ENCODE measurements around the gene C17orf107. TPM values are rescaled to one million over a fixed set of nuclear protein-coding genes. Genes with fewer than 3 reads are reported as not detected.

Gene C17orf107
- total RNA-seq, 1 donor: 4.0 TPM

DNA sequence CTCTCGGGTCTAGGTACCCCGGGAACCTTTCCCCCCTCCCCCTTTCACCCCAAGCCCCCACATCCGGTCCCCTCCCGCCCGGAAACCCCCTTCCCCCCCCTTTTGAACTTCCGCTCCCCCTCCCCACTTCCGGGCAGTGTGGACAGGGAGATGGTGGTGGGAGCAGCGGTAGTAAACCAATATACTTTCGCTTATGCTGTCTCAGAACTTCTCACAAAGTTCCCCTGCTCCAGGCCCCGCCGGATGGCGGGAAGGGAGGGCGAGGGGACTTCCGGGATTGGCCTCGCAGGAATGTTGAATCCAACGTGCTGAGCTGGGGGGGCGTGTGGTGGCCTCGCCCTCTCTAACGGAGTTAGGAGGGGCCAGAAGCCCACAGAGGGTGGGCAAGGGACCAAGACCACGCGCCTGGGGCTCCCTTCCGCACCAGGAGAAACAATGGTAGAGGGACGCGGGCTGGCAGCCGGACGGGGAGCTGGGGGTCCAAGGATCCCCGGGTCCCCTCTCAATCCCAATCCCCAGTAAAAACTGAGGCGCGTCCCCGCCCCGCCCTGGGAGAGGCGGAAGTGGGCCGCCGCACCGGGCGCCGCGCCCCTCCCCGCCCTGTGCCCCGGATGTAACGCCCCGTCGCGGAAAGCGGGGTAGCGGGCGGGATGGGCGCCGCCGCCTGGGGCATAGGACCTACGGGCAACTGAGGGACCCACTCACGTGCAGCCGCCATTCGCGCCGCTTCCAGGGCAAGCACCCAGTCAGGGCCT lies 48.3 kb downstream of the C17orf107 start:
- Histone ChIP-seq H3K79me2 (ENCODE audit: insufficient read depth, low read length) (peaks cover 57% of the 10 kb centered on the region), H2AFZ (ENCODE audit: low read length) (peak overlapping the region; percentile 15), H3K4me1 (ENCODE audit: insufficient read depth, low read length) (peaks cover 41% of the 10 kb centered on the region), H3K4me3 (ENCODE audit: insufficient read depth, low read length) (peak overlapping the region; percentile 96), H3K27ac (ENCODE audit: low read depth, low read length) (peak overlapping the region; percentile 83), H3K9me3 (ENCODE audit: low read depth, low read length) (no peaks in the 10 kb centered on the region), H4K20me1 (ENCODE audit: insufficient read depth, low read length) (peaks cover 52% of the 10 kb centered on the region), H3K36me3 (ENCODE audit: insufficient read depth, low read length) (peaks cover 42% of the 10 kb centered on the region), H3K27me3 (ENCODE audit: insufficient read depth, low read length) (no peaks in the 10 kb centered on the region), H3K4me2 (ENCODE audit: insufficient read depth, low read length) (peak overlapping the region; percentile 92)
- DNase-seq (ENCODE audit: insufficient read length, low spot score, missing footprints): peak; percentile 92
- TF ChIP-seq, protein P1, sequence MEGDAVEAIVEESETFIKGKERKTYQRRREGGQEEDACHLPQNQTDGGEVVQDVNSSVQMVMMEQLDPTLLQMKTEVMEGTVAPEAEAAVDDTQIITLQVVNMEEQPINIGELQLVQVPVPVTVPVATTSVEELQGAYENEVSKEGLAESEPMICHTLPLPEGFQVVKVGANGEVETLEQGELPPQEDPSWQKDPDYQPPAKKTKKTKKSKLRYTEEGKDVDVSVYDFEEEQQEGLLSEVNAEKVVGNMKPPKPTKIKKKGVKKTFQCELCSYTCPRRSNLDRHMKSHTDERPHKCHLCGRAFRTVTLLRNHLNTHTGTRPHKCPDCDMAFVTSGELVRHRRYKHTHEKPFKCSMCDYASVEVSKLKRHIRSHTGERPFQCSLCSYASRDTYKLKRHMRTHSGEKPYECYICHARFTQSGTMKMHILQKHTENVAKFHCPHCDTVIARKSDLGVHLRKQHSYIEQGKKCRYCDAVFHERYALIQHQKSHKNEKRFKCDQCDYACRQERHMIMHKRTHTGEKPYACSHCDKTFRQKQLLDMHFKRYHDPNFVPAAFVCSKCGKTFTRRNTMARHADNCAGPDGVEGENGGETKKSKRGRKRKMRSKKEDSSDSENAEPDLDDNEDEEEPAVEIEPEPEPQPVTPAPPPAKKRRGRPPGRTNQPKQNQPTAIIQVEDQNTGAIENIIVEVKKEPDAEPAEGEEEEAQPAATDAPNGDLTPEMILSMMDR (IDR thresholded peaks at IDR 0.05; ENCODE audit: extremely low read depth, low read depth, low read length): no peak

- H3K79me2 ChIP-seq (ENCODE audit: insufficient read depth, low read length): peaks cover 49% of the 10 kb centered on the region
- peak within 1 kb of the TSS; percentile 85 for H2AFZ ChIP-seq (ENCODE audit: low read length)
- peaks cover 48% of the 10 kb centered on the region for H3K4me1 ChIP-seq (ENCODE audit: insufficient read depth, low read length)
These were observed 49.0 kb downstream of the C17orf107 start, which contains the start of gene PFN1 for GRCh38 chr17:4948166-4948930. Gene PFN1 (minus strand): TSS chr17:4948530. CDS start chr17:4948394, 136 bp downstream.

GRCh38 chr17:4948931-4949320 lies 49.6 kb downstream of the C17orf107 start:
- peak; percentile 100 for DNase-seq (ENCODE audit: insufficient read length, low spot score, missing footprints)
- Histone ChIP-seq H3K4me3 (ENCODE audit: insufficient read depth, low read length) (peak overlapping the region; percentile 96), H3K4me1 (ENCODE audit: insufficient read depth, low read length) (peaks cover 53% of the 10 kb centered on the region), H3K27ac (ENCODE audit: low read depth, low read length) (peak overlapping the region; percentile 72), H3K36me3 (ENCODE audit: insufficient read depth, low read length) (peaks cover 29% of the 10 kb centered on the region), H4K20me1 (ENCODE audit: insufficient read depth, low read length) (peaks cover 40% of the 10 kb centered on the region), H3K27me3 (ENCODE audit: insufficient read depth, low read length) (no peaks in the 10 kb centered on the region), H3K79me2 (ENCODE audit: insufficient read depth, low read length) (peaks cover 43% of the 10 kb centered on the region), H2AFZ (ENCODE audit: low read length) (peak overlapping the region; percentile 85), H3K9me3 (ENCODE audit: low read depth, low read length) (no peaks in the 10 kb centered on the region), H3K4me2 (ENCODE audit: insufficient read depth, low read length) (peak overlapping the region; percentile 97)
- TF ChIP-seq, protein P1 (IDR thresholded peaks at IDR 0.05; ENCODE audit: extremely low read depth, low read depth, low read length): no peak

More at GRCh38 chr17:4948166-4948930, 49.0 kb downstream of the C17orf107 start, which contains the start of gene PFN1:
- H3K9me3 ChIP-seq (ENCODE audit: low read depth, low read length): no peaks in the 10 kb centered on the region
- H3K4me2 ChIP-seq (ENCODE audit: insufficient read depth, low read length): peak within 1 kb of the TSS; percentile 97
- DNase-seq (ENCODE audit: insufficient read length, low spot score, missing footprints): peak; percentile 99
- TF ChIP-seq, protein P1 (IDR thresholded peaks at IDR 0.05; ENCODE audit: extremely low read depth, low read depth, low read length): no peak
- peak within 1 kb of the TSS; percentile 83 for H3K27ac ChIP-seq (ENCODE audit: low read depth, low read length)
- peaks cover 35% of the 10 kb centered on the region for H3K36me3 ChIP-seq (ENCODE audit: insufficient read depth, low read length)
- peaks cover 45% of the 10 kb centered on the region for H4K20me1 ChIP-seq (ENCODE audit: insufficient read depth, low read length)
- H3K27me3 ChIP-seq (ENCODE audit: insufficient read depth, low read length): no peaks in the 10 kb centered on the region
- H3K4me3 ChIP-seq (ENCODE audit: insufficient read depth, low read length): peak within 1 kb of the TSS; percentile 96
